HFFc6 (cell line): ENCODE measurements around the gene PNLIPRP3. TPM values are rescaled to one million over a fixed set of nuclear protein-coding genes. Genes with fewer than 3 reads are reported as not detected.

Source experiments
- DNase-seq: peaks from one replicate; pipeline ENCODE4 v3.0.0-alpha.2; 2018
- H3K27ac Mint-ChIP-seq: 2 replicates; pipeline ENCODE4 v1.8.0; 2020; ENCODE audit warnings: mild to moderate bottlenecking, mixed read lengths
- H3K27me3 Mint-ChIP-seq: 2 replicates; pipeline ENCODE4 v1.8.0; 2021; ENCODE audit warnings: mild to moderate bottlenecking, moderate library complexity, mixed read lengths; ENCODE audit not compliant: insufficient read depth
- H3K36me3 Mint-ChIP-seq: 2 replicates; pipeline ENCODE4 v1.8.0; 2021; ENCODE audit warnings: low read depth, mixed read lengths
- H3K4me1 Mint-ChIP-seq: 2 replicates; pipeline ENCODE4 v1.8.0; 2020; ENCODE audit warnings: low read depth, mixed read lengths
- H3K4me3 Mint-ChIP-seq: 2 replicates; pipeline ENCODE4 v1.8.0; 2020; ENCODE audit warnings: mild to moderate bottlenecking, moderate library complexity, mixed read lengths
- H3K9me3 Mint-ChIP-seq: 2 replicates; pipeline ENCODE4 v1.8.0; 2020; ENCODE audit warnings: mild to moderate bottlenecking, mixed read lengths
- total RNA-seq, 6 experiments: library from RNA; stranded (reverse); fragmentation: NEBNext Ultra II Directional; extraction: Animal tissue kit (Norgen Biotek cat#: 25700); gene quantifications; 2 replicates in 1 of 6; 3 replicates in 5 of 6; pipeline ENCODE4 v1.2.3, GENCODE V29; 2021
- TF ChIP-seq, protein P1 (sequence below): fragments of 200-600 bp; sonication (generic); IDR thresholded peaks from 2 replicates; pipeline ENCODE4 v1.5.0; 2021; ENCODE audit warnings: antibody characterized with exemption, mild to moderate bottlenecking

PNLIPRP3 gene
- total RNA-seq, 6 experiments from 2014 or later: not detected

DNA sequence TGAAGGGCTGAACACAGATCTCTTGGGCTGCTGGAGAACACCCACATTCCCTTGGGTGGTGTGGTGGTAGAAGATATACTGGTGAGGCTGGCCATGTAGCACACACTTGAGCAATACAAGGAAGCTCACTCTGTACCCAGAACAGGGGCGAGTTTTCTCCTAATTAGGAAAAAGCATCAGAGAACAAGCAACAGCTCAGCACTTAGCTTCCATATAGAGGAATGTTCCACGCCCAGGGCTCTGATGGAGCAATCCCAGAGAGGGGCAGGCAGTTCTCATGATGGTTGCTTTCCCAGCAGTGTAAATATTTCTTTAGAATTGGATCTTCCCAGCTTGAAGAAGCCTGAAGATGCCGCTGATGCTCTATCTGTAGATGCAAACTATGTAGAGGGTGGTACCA lies 97.1 kb downstream of the PNLIPRP3 start:
- no peak overlapping the region for H3K27ac Mint-ChIP-seq
- no peaks in the 10 kb centered on the region for H3K36me3 Mint-ChIP-seq
- no peaks in the 10 kb centered on the region for H3K4me1 Mint-ChIP-seq
- no peak overlapping the region for H3K4me3 Mint-ChIP-seq
- no peak for DNase-seq
- peaks cover 3% of the 10 kb centered on the region; the same call in 1 of the 2 replicates for H3K27me3 Mint-ChIP-seq
- TF ChIP-seq, protein P1, sequence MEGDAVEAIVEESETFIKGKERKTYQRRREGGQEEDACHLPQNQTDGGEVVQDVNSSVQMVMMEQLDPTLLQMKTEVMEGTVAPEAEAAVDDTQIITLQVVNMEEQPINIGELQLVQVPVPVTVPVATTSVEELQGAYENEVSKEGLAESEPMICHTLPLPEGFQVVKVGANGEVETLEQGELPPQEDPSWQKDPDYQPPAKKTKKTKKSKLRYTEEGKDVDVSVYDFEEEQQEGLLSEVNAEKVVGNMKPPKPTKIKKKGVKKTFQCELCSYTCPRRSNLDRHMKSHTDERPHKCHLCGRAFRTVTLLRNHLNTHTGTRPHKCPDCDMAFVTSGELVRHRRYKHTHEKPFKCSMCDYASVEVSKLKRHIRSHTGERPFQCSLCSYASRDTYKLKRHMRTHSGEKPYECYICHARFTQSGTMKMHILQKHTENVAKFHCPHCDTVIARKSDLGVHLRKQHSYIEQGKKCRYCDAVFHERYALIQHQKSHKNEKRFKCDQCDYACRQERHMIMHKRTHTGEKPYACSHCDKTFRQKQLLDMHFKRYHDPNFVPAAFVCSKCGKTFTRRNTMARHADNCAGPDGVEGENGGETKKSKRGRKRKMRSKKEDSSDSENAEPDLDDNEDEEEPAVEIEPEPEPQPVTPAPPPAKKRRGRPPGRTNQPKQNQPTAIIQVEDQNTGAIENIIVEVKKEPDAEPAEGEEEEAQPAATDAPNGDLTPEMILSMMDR: no peak
- no peaks in the 10 kb centered on the region; the same call in 1 of the 2 replicates for H3K9me3 Mint-ChIP-seq

- Mint-ChIP-seq H3K4me3 (no peak overlapping the region), H3K4me1 (no peaks in the 10 kb centered on the region), H3K9me3 (peaks cover 5% of the 10 kb centered on the region; the same call in 1 of the 2 replicates), H3K27me3 (peaks cover 3% of the 10 kb centered on the region; the same call in 1 of the 2 replicates), H3K36me3 (no peaks in the 10 kb centered on the region), H3K27ac (no peak overlapping the region)
- DNase-seq: no peak
- TF ChIP-seq, protein P1: no peak
Measured at GRCh38 chr10:116526219-116526618, 98.6 kb downstream of the PNLIPRP3 start.

Other genes starting within 250 kb of the PNLIPRP3 start
- 10 to 100 TPM in 5 of 6 experiments, 1 to 10 TPM in 1; 7.3 to 17.2 (median 15.9) TPM for gene GFRA1, start 154.6 kb upstream of the PNLIPRP3 start, total RNA-seq
- not detected for gene CCDC172, start 103.4 kb upstream of the PNLIPRP3 start, total RNA-seq
- gene PNLIP, start 118.1 kb downstream of the PNLIPRP3 start, total RNA-seq: not detected
- not detected for gene PNLIPRP1, start 163.1 kb downstream of the PNLIPRP3 start, total RNA-seq
- not detected for gene PNLIPRP2, start 193.1 kb downstream of the PNLIPRP3 start, total RNA-seq